Activated naive CD8-positive, alpha-beta T cell (primary cell): Measurements from ENCODE around the gene EPS15.
"Not testable (repeated sequence)": the region's sequence is repeated elsewhere in the genome, so short reads cannot be mapped to it uniquely, and the experiment has no call there.

ENCODE experiments used
- H3K27ac Mint-ChIP-seq: one replicate; pipeline ENCODE4 v1.8.0; 2021; ENCODE audit warnings: mixed read lengths
- H3K27me3 Mint-ChIP-seq: one replicate; pipeline ENCODE4 v1.8.0; 2021; ENCODE audit warnings: mixed read lengths
- H3K36me3 Mint-ChIP-seq: one replicate; pipeline ENCODE4 v1.8.0; 2021; ENCODE audit warnings: mixed read lengths
- H3K4me1 Mint-ChIP-seq: one replicate; pipeline ENCODE4 v1.8.0; 2021; ENCODE audit warnings: low read depth, mixed read lengths
- H3K4me3 Mint-ChIP-seq: one replicate; pipeline ENCODE4 v1.8.0; 2021; ENCODE audit warnings: mild to moderate bottlenecking, mixed read lengths
- H3K9me3 Mint-ChIP-seq: one replicate; pipeline ENCODE4 v1.8.0; 2021; ENCODE audit warnings: low read depth, mixed read lengths

Gene EPS15

GRCh38 chr1:51519048-51519864 is at the start of gene EPS15:
EPS15 (minus strand) TSS chr1:51519266; CDS start chr1:51519231, 35 bp downstream.
- H3K27me3 Mint-ChIP-seq: no peaks in the 10 kb centered on the region
- H3K4me3 Mint-ChIP-seq: peak within 1 kb of the TSS; percentile 96
- peak within 1 kb of the TSS; percentile 94 for H3K27ac Mint-ChIP-seq
- H3K9me3 Mint-ChIP-seq: no peaks in the 10 kb centered on the region
- no peaks in the 10 kb centered on the region for H3K36me3 Mint-ChIP-seq
- peaks cover 50% of the 10 kb centered on the region for H3K4me1 Mint-ChIP-seq

DNA sequence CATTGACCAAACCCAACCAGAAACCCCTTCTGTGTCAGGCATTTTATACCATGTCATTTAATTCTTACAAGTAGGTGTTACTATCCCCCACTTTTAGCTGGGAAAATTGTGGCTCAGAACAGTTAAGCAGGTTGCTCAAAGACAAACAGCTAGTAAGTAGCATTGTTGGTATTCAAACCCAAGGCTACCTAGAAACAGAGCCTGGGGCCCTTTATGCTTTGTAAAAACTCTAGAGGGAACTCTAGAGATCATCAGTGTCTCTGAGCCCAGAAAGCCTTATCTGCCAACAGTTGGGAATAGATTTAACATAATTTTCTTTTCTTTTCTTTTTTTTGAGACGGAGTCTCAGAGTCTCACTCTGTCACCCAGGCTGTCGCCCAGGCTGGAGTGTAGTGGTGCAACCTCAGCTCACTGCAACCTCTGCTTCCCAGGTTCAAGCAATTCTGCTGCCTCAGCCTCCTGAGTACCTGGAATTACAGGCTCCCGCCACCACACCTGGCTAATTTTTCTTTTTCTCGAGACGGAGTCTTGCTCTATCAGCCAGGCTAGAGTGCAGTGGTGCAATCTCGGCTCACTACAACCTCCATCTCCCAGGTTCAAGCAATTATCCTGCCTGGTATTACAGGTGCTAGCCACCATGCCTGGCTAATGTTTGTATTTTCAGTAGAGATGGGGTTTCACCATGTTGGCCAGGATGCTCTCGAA is 49.3 kb upstream of the EPS15 start:
- Mint-ChIP-seq H3K4me3 (no peak overlapping the region), H3K27me3 (no peaks in the 10 kb centered on the region), H3K36me3 (no peaks in the 10 kb centered on the region), H3K27ac (peak overlapping the region; percentile 92), H3K9me3 (no peaks in the 10 kb centered on the region), H3K4me1 (peaks cover 39% of the 10 kb centered on the region)

DNA sequence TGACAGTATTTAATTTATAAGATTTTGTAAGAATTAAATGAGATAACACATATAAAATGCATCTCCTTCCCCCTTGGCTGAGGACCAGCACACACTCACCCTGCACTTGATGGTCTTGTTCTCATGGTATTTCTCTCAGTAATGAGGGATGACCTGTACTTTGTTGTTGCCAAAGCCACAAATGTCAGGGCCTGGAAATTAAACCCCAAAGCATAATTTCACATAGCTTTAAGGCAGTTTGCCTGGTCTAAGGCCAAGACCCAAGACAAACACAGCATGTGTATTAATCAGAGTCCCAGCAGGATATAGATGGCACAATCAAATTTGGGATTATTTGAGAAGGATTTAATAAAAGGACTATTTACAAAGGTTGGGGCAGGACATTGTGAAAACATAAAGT is 48.6 kb upstream of the EPS15 start:
- H3K36me3 Mint-ChIP-seq: no peaks in the 10 kb centered on the region
- no peak overlapping the region for H3K27ac Mint-ChIP-seq
- H3K27me3 Mint-ChIP-seq: no peaks in the 10 kb centered on the region
- H3K4me1 Mint-ChIP-seq: peaks cover 39% of the 10 kb centered on the region
- no peaks in the 10 kb centered on the region for H3K9me3 Mint-ChIP-seq
- no peak overlapping the region for H3K4me3 Mint-ChIP-seq

DNA sequence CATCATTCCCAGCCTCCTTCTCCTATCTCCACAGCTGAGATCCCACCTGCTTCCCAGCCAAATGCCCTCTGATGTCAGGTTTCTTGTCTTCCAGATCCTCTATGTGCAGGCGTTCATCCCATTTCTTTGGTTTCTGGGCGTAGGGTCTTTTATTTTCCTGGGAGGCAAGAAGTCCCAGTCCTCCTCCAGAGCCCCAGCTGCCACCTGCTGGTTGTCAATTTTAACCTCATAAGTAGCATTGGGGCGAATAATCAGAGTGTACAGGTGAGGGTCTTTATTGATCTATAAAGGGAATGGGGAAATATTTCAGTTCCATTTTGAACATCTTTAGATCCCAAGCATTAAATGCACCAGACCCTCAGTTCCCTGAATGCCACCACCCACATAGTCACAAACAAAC is 47.2 kb upstream of the EPS15 start:
- Mint-ChIP-seq H3K36me3 (no peaks in the 10 kb centered on the region), H3K27me3 (no peaks in the 10 kb centered on the region), H3K27ac (no peak overlapping the region), H3K9me3 (no peaks in the 10 kb centered on the region), H3K4me1 (peaks cover 39% of the 10 kb centered on the region), H3K4me3 (no peak overlapping the region)

DNA sequence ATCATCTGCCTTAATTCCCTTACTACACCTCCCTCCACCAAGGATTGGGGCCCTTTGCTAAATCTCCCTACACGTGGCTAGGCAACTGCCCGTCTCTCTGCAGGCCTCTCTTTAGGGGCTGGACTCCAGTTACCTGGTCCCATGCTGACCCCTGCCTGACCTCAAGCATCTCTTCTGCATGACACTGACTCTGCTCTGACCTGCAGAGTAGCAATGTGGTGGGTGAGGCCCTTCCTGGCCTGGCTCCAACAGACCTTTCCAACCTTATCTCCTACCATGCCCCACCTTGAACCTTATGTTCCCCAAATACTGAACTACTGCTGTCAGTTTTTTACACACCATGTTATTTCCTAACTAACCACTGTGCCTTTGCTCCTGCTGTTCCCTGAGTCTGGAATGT is 45.9 kb upstream of the EPS15 start:
- Mint-ChIP-seq H3K4me3 (no peak overlapping the region), H3K27me3 (no peaks in the 10 kb centered on the region)

GRCh38 chr1:51564124-51564523 is 45.1 kb upstream of the EPS15 start:
- no peaks in the 10 kb centered on the region for H3K27me3 Mint-ChIP-seq
- no peak overlapping the region for H3K27ac Mint-ChIP-seq
- peaks cover 19% of the 10 kb centered on the region for H3K4me1 Mint-ChIP-seq
- H3K9me3 Mint-ChIP-seq: no peaks in the 10 kb centered on the region
- no peak overlapping the region for H3K4me3 Mint-ChIP-seq
- H3K36me3 Mint-ChIP-seq: no peaks in the 10 kb centered on the region

More for the DNA sequence above, 45.9 kb upstream of the EPS15 start:
- Mint-ChIP-seq H3K27ac (no peak overlapping the region), H3K4me1 (peaks cover 27% of the 10 kb centered on the region), H3K36me3 (no peaks in the 10 kb centered on the region), H3K9me3 (no peaks in the 10 kb centered on the region)

- Mint-ChIP-seq H3K27me3 (no peaks in the 10 kb centered on the region), H3K4me1 (peaks cover 6% of the 10 kb centered on the region), H3K27ac (no peak overlapping the region), H3K36me3 (no peaks in the 10 kb centered on the region), H3K9me3 (no peaks in the 10 kb centered on the region), H3K4me3 (no peak overlapping the region)
Measured at GRCh38 chr1:51561702-51562101, 42.6 kb upstream of the EPS15 start.

DNA sequence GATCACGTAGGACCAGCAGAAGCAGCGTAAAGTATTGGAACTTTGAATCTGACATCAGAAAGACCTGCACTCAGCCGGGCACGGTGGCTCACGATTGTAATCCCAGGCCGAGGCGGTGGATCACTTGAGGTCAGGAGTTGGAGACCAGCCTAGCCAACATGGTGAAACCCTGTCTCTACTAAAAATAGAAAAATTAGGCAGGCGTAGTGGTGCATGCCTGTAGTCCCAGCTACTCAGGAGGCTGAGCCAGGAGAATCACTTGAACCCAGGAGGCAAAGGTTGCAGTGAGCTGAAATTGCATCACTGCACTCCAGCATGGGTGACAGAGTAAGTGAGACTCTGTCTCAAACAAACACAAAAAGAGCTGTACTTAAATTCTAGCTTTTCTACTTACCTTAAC is 41.8 kb upstream of the EPS15 start:
- H3K36me3 Mint-ChIP-seq, H3K27ac Mint-ChIP-seq, H3K4me3 Mint-ChIP-seq, H3K4me1 Mint-ChIP-seq, H3K9me3 Mint-ChIP-seq, H3K27me3 Mint-ChIP-seq: not testable (repeated sequence)

GRCh38 chr1:51560034-51560433 is 41.0 kb upstream of the EPS15 start:
- Mint-ChIP-seq H3K27me3 (no peaks in the 10 kb centered on the region), H3K36me3 (no peaks in the 10 kb centered on the region), H3K9me3 (no peaks in the 10 kb centered on the region), H3K4me3 (no peak overlapping the region), H3K27ac (no peak overlapping the region), H3K4me1 (peaks cover 6% of the 10 kb centered on the region)

- H3K4me1 Mint-ChIP-seq: peaks cover 6% of the 10 kb centered on the region
- H3K9me3 Mint-ChIP-seq: no peaks in the 10 kb centered on the region
- H3K27me3 Mint-ChIP-seq: no peaks in the 10 kb centered on the region
- H3K27ac Mint-ChIP-seq: no peak overlapping the region
- no peak overlapping the region for H3K4me3 Mint-ChIP-seq
- no peaks in the 10 kb centered on the region for H3K36me3 Mint-ChIP-seq
Measured at GRCh38 chr1:51559501-51559900, 40.4 kb upstream of the EPS15 start.

DNA sequence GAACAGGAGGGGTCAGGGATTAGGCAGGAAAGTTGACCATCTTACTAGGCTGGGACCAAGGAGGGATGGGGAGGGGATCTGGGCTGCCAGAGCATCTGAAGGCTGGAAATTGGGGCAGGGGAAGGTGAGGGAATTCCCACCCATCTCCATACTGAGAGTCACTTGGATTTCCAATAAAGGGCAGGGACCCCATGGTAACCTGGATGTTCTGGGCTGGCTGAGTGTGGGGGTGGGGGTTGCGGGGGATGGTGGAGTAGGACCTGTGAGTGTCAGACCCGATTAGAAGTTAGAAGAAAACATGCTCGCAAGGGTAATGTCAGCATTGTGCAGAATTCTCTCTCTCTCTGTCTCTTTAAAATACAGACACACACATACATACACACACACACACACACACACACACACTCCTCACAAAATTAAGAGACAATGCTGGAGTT is 40.0 kb upstream of the EPS15 start:
- Mint-ChIP-seq H3K9me3 (no peaks in the 10 kb centered on the region), H3K27me3 (no peaks in the 10 kb centered on the region)

DNA sequence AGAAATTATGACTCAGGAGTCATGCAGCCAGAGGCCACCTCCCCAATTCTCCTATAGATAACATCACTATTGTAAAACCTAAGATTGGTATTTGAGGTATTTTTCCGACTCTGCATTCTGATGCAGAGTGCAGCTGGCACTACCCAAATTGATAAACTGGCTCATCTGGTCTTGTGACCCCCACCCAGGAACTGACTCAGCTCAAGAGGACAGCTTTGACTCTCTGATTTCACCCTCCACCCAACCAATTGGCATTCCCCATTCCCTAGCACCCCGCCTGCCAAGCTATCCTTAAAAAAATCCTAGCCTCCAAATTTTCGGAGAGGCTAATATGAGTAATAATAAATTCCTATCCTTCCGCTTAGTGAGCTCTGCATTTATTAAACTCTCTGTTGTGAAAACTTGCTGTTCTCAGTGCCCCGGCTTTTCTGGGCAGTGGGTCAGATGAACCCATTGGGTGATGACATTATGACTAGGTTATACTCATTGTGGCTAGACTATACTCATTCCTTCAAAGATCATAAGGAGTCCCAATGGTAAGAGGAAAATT is 39.4 kb upstream of the EPS15 start:
- no peak overlapping the region for H3K27ac Mint-ChIP-seq
- no peaks in the 10 kb centered on the region for H3K9me3 Mint-ChIP-seq
- H3K36me3 Mint-ChIP-seq: no peaks in the 10 kb centered on the region
- no peaks in the 10 kb centered on the region for H3K4me1 Mint-ChIP-seq
- no peak overlapping the region for H3K4me3 Mint-ChIP-seq
- no peaks in the 10 kb centered on the region for H3K27me3 Mint-ChIP-seq

More for the DNA sequence above, 40.0 kb upstream of the EPS15 start:
- H3K27ac Mint-ChIP-seq: no peak overlapping the region
- peaks cover 1% of the 10 kb centered on the region for H3K4me1 Mint-ChIP-seq
- no peaks in the 10 kb centered on the region for H3K36me3 Mint-ChIP-seq
- no peak overlapping the region for H3K4me3 Mint-ChIP-seq

DNA sequence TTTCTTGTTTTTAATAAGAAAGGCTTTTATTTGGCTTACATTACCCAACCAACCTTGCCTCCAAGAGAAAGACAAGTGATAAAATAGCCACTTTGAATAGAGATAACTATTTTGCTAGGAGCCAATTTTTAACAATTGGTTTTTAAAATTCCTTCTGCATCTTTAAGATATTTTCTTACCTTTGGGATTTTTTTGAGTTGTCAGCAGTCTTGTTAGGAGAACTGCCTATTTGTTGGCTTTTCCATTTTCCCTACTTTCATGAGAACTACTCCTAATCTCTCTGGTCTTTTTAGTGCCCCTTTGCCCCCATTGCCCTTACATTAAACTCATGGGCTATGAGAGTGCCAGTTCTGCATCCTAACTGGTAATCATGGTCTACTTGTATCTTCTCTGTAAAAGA is 38.1 kb upstream of the EPS15 start:
- Mint-ChIP-seq H3K36me3 (no peaks in the 10 kb centered on the region), H3K4me3 (no peak overlapping the region), H3K27me3 (no peaks in the 10 kb centered on the region), H3K4me1 (no peaks in the 10 kb centered on the region), H3K27ac (no peak overlapping the region), H3K9me3 (no peaks in the 10 kb centered on the region)

DNA sequence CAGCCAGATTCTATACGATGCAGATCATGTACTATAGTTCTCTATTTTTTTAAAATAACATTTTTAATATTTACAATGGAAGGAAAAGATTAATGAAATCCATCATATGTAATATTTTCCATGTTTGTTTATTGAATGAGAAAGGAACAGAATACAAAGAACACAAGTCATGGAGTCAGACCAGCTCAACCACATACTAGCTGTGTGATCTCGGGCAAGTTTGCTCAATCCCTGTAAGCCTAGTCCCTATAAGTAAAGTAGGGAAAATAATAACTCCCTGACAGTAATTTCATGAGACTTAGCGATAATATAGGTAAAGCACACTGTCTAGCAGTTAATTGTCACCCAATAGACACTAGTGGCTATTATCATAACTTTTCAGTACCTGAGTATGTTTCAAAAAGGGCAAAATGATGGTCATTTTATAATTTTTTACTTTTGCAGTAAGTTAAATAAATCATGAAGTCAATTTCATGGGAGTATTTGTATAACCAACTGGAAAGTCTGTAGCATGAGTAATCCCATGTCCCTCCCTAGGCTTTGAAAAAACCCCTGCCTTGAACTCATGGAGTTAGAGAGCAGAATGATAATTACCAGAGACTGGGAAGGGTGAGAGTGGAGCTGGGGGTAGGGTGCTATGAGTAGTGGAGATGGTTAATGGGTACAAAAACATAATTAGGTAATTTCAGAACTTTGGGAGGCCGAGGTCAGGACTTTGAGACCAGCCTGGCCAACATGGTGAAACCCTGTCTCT is 37.0 kb upstream of the EPS15 start:
- no peak overlapping the region for H3K27ac Mint-ChIP-seq

GRCh38 chr1:51553911-51554310 is 34.8 kb upstream of the EPS15 start:
- no peaks in the 10 kb centered on the region for H3K27me3 Mint-ChIP-seq
- no peaks in the 10 kb centered on the region for H3K9me3 Mint-ChIP-seq
- H3K4me1 Mint-ChIP-seq: peaks cover 5% of the 10 kb centered on the region
- H3K4me3 Mint-ChIP-seq: no peak overlapping the region
- no peaks in the 10 kb centered on the region for H3K36me3 Mint-ChIP-seq
- H3K27ac Mint-ChIP-seq: no peak overlapping the region

More for the DNA sequence above, 37.0 kb upstream of the EPS15 start:
- H3K4me1 Mint-ChIP-seq: no peaks in the 10 kb centered on the region
- H3K9me3 Mint-ChIP-seq: no peaks in the 10 kb centered on the region
- H3K4me3 Mint-ChIP-seq: no peak overlapping the region
- H3K27me3 Mint-ChIP-seq: no peaks in the 10 kb centered on the region
- H3K36me3 Mint-ChIP-seq: no peaks in the 10 kb centered on the region
